Ishikawa (cell line): ENCODE results near the gene CACNA1H.
A peak's percentile ranks its signal among the peaks of the same experiment; 100 is the strongest.
"Not testable (repeated sequence)": the region's sequence is repeated elsewhere in the genome, so short reads cannot be mapped to it uniquely, and the experiment has no call there.

Experiments used
- CEBPB ChIP-seq: IDR thresholded peaks from 2 replicates; pipeline ENCODE4 v1.6.1; 2012
- CREB1 ChIP-seq: IDR thresholded peaks from 2 replicates; pipeline ENCODE4 v1.6.1; 2012; ENCODE audit warnings: low read depth
- EGR1 ChIP-seq: IDR thresholded peaks from 2 replicates; pipeline ENCODE4 v1.6.1; 2012
- EP300 ChIP-seq: IDR thresholded peaks from 2 replicates; pipeline ENCODE4 v1.6.1; 2012; ENCODE audit warnings: borderline replicate concordance
- FOXM1 ChIP-seq: IDR thresholded peaks from 2 replicates; pipeline ENCODE4 v1.6.1; 2012; ENCODE audit warnings: low read depth, borderline replicate concordance
- NFIC ChIP-seq: IDR thresholded peaks from 2 replicates; pipeline ENCODE4 v1.6.1; 2012
- RAD21 ChIP-seq: IDR thresholded peaks from 2 replicates; pipeline ENCODE4 v1.6.1; 2012; ENCODE audit warnings: low read depth
- TAF1 ChIP-seq: IDR thresholded peaks from 2 replicates; pipeline ENCODE4 v1.6.1; 2012; ENCODE audit warnings: low read depth, mild to moderate bottlenecking
- TCF12 ChIP-seq: IDR thresholded peaks from 2 replicates; pipeline ENCODE4 v1.6.1; 2012; ENCODE audit warnings: low read depth
- TEAD4 ChIP-seq: IDR thresholded peaks from 2 replicates; pipeline ENCODE4 v1.6.1; 2012
- YY1 ChIP-seq: IDR thresholded peaks from 2 replicates; pipeline ENCODE4 v1.6.1; 2012; ENCODE audit warnings: low read depth
- TF ChIP-seq, protein P1 (sequence below): IDR thresholded peaks from 2 replicates; pipeline ENCODE4 v1.6.1; 2012; ENCODE audit warnings: low read depth, mild to moderate bottlenecking
- TF ChIP-seq, protein P2 (sequence below): IDR thresholded peaks from 2 replicates; pipeline ENCODE4 v1.6.1; 2012
- TF ChIP-seq, protein P3 (sequence below): IDR thresholded peaks from 2 replicates; pipeline ENCODE4 v1.6.1; 2012

DNA sequence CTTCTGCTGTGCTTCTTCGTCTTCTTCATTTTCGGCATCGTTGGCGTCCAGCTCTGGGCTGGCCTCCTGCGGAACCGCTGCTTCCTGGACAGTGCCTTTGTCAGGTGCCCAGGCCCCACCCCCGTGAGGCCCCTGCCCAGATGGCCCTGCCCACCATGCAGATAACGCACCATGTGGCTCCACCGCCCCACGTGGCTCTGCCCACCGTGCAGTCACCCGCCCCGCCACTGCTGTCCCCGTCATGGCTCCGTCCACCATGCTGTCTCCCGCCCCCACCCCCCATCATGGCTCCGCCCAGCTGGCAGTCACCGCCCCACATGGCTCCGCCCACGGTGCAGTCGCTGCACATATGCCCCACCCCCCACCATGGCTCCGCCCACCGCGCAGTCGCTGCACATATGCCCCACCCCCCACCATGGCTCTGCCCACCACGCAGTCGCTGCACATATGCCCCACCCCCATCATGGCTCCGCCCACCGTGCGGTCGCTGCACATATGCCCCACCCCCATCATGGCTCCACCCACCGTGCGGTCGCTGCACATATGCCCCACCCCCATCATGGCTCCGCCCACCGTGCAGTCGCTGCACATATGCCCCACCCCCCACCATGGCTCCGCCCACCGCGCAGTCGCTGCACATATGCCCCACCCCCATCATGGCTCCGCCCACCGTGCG, 45.9 kb downstream of the CACNA1H start:
- not testable (repeated sequence) for TF ChIP-seq RAD21, NFIC, EP300, TEAD4, TCF12, EGR1, FOXM1, TAF1, CREB1, CEBPB
- 0 out of 2 replicates have a peak, but pooled peaks have one; percentile 12 for TF ChIP-seq YY1
- TF ChIP-seq, protein P1, sequence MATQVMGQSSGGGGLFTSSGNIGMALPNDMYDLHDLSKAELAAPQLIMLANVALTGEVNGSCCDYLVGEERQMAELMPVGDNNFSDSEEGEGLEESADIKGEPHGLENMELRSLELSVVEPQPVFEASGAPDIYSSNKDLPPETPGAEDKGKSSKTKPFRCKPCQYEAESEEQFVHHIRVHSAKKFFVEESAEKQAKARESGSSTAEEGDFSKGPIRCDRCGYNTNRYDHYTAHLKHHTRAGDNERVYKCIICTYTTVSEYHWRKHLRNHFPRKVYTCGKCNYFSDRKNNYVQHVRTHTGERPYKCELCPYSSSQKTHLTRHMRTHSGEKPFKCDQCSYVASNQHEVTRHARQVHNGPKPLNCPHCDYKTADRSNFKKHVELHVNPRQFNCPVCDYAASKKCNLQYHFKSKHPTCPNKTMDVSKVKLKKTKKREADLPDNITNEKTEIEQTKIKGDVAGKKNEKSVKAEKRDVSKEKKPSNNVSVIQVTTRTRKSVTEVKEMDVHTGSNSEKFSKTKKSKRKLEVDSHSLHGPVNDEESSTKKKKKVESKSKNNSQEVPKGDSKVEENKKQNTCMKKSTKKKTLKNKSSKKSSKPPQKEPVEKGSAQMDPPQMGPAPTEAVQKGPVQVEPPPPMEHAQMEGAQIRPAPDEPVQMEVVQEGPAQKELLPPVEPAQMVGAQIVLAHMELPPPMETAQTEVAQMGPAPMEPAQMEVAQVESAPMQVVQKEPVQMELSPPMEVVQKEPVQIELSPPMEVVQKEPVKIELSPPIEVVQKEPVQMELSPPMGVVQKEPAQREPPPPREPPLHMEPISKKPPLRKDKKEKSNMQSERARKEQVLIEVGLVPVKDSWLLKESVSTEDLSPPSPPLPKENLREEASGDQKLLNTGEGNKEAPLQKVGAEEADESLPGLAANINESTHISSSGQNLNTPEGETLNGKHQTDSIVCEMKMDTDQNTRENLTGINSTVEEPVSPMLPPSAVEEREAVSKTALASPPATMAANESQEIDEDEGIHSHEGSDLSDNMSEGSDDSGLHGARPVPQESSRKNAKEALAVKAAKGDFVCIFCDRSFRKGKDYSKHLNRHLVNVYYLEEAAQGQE = not testable (repeated sequence)
- TF ChIP-seq, protein P2, sequence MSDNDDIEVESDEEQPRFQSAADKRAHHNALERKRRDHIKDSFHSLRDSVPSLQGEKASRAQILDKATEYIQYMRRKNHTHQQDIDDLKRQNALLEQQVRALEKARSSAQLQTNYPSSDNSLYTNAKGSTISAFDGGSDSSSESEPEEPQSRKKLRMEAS = not testable (repeated sequence)
- TF ChIP-seq, protein P3, sequence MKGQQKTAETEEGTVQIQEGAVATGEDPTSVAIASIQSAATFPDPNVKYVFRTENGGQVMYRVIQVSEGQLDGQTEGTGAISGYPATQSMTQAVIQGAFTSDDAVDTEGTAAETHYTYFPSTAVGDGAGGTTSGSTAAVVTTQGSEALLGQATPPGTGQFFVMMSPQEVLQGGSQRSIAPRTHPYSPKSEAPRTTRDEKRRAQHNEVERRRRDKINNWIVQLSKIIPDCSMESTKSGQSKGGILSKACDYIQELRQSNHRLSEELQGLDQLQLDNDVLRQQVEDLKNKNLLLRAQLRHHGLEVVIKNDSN = not testable (repeated sequence)
